Retina (tissue), 1 donor: ENCODE measurements around the gene PIP5K1B.
A peak's percentile ranks its signal among the peaks of the same experiment; 100 is the strongest.

Experiments
- DNase-seq: peaks from one replicate; pipeline ENCODE4 v3.0.0-alpha.2; 2016

Gene PIP5K1B

DNA sequence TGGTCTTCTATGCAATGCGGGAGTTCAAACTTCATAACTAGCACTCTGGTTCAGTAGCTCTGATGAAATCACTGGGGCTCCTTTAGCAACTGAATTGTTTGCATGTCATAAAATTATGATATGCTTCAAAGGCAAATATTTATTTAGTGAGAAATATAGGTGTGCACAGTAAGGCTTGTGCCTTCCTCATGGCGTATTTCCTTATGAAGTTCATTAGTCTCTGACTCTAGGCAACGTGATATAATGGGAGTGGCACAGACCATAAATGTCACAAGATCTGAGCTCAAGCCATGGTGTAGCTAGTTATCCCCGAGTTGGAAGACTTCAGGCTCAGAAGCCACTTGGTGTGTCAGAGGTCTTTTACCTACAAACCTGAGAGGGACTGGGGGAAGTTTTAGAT lies 35.5 kb downstream of the PIP5K1B start:
- no peak for DNase-seq

GRCh38 chr9:68741234-68741633 lies 36.2 kb downstream of the PIP5K1B start:
- no peak for DNase-seq

GRCh38 chr9:68741704-68742332 lies 36.8 kb downstream of the PIP5K1B start:
- DNase-seq, result no peak

- DNase-seq, result no peak
Observed at GRCh38 chr9:68742333-68742730, 37.3 kb downstream of the PIP5K1B start.

DNA sequence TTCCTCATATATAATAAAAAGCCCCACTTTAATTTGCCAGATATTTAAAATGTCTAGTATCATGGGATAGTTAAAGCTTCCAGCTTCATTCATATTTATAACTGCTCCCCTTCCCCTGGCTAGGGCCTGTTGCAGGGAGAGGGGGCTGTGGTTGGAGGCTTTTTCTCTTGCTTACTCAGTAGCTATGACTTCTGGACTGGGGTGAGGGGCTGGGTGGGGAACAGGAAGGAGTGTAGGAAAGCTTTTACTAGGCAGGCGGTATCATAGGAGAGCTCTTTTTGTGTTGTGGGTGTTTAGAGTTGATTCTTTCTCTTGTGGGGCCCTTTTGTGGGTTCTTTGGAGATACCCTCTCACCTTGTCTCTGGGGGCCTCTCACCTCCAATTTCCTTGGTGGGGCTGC lies 39.4 kb downstream of the PIP5K1B start:
- no peak for DNase-seq

DNA sequence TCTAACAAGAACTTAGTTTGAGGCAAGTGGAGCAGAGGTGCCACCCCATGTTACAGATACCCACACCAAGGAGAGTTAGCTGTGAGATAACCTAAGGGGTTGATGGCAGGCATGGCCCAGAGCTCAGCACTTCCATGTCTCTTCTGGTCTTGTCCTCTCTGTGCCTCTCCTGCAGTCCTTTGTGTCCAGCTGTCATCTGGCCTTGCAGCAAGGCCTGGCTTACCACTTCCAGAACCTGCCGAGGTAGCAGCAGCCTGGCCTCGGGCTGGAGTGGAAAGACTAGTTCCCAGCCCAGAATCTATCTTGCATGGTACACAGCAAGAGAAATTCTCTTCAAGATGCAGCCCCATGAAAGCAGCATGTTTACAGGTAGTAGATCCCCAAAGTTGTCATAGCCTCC lies 41.5 kb downstream of the PIP5K1B start:
- DNase-seq, result no peak

DNA sequence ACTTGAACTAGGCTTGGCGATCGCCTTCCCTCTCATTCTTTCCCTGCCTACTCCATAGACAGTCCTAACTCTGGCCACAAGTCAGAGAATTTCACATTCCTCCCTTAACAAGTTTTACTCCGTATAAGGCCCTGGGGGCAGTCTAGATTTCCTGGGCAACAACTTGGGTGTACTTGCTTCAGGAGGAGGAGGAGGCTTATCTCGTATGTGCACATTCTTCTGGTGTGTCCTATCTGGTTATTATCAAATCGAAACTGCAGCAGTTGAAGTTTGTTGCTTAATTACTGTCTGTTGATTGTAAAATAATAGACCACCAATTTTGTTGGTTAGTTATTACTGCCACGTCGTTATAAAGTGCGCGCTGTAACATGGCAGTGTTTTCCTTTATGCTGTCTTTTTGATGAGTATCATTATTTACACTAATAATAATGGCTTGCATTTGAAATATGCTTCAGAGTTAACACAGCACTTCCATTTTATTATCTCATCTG lies 42.0 kb downstream of the PIP5K1B start:
- no peak for DNase-seq

- no peak for DNase-seq
Observed at GRCh38 chr9:68749135-68749534, 44.1 kb downstream of the PIP5K1B start.

DNA sequence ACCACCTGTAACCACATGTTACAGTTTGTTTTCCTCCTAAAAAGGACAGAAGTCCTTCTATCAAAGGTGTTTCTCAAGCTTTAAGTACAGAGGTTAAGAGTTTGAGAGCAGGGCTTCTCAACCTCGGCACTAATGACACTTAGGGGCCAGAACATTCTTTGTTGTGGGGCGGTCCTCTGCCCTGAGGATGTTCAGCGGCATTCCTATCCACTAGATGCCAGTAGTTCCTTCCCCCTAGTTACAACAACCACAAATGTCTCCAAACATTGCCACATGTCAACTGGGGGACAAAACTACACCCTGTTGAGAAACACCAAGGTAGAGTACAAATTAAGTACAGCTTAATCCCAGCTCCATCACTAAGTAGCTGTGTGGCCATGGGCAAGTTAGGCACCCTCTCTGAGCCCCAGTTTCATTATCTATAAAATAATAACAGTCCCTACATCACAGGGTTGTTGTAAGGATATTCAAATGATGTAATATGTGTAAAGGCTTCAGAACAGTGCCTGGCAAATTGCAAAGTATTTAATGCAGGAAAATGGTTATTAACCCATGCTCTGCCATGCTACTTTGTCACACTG lies 44.6 kb downstream of the PIP5K1B start:
- no peak for DNase-seq

- DNase-seq, result no peak
Observed at GRCh38 chr9:68750255-68750654, 45.2 kb downstream of the PIP5K1B start.

DNA sequence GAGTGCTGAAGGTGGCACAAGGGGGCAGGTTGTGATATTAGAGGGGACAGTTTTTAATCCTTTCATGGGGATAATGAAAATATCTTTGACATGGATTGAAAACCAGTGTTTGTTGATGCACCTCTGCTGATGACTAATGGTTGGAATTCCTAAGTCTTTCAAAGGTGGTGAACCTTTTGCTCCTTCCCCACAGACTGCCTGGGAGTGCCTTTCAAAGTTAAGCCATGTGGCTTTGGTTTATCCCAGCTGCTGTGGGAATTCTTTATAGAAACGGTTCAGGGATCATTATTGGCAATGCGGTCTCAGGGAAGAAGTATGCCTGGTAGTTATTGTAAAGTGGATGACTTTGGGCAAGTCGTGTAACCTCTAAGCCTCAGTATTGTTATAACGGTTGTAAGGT lies 45.7 kb downstream of the PIP5K1B start:
- DNase-seq, result no peak

DNA sequence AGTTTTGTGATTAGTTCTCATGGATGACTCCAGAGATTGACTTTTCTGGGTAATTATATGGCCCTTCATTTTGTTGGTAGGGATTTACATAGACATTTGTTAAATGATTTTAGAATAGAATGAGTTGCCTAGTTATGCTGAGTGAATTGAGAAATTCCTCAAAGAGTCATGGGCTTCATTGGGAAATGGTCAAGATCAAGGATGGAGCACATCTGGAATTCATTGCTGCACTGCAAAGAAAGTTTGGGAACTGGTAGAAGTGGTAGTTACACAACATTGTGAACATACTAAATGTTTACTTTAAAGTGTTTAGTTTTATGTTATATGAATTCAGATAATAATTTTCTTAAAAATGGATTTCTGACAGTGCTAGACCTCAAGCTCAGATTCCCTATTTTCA lies 46.5 kb downstream of the PIP5K1B start:
- no peak for DNase-seq

DNA sequence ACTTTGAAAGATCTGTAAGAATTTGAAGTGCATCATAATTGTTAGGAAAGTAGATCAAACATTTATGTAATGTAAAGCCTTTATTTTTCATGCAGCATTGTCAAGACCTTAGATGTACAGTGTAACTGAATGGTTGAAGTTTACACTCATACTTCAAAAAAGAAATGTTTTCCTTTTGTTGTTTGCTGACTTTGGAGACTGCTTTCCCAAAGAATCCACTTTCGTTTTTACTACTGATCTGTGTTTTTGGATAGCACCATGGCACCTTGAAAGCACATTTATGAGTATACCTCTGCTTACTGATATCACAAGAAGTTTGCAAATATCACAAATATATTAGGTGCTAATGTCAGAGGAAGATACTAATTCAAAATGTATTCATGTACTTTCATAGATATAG lies 50.0 kb downstream of the PIP5K1B start:
- no peak for DNase-seq

DNA sequence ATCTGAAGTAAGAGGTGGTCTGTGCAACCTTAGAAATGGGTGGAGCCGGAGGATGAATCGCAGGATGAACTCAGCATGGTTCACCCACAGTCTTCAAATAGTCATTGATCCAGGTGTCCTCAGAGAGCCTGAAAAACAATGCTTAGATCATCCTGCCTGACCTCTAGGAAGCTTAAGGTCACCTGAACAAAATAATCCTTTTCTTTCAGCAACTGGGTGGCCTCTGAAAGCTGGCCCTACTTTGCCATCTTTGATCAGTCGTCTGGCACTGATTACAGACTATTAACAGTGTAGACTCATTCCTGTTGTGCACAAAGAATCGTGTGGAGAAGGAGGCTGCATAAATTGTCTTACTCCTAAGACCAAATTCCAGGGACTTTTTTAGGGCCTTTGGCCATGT lies 50.7 kb downstream of the PIP5K1B start:
- peak; percentile 53 for DNase-seq

DNA sequence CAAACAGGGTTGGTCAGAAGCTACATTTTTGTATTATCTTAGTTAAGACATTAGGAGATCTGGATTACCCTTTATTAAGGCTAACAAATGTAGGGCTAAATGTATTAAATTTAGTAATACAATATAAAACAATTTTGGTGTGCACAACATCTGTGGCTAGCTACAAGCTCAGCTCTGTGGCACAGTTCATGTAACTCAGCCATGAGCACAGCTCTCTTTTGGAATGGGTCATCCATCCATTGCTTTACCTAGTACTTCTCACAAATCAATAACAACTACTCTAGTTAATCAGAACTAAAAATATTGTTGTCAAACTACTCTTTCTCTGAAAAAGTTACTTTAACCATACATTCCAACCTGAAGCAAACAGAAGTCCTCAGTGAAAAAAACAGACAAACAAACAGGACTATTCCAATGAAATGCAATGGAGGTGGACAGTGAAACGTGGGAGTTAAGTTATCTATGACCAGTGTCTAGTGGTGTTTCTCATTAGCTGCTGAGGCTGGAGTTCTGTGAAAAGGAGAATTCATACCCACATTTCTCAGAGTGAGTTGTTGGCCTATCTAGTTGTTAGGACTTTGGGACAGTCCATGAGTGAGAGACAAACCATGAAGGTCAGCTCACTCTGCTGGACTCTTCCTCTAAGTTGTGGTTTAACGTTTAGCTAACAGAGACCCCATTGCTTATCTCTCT lies 55.1 kb downstream of the PIP5K1B start:
- DNase-seq, result no peak

DNA sequence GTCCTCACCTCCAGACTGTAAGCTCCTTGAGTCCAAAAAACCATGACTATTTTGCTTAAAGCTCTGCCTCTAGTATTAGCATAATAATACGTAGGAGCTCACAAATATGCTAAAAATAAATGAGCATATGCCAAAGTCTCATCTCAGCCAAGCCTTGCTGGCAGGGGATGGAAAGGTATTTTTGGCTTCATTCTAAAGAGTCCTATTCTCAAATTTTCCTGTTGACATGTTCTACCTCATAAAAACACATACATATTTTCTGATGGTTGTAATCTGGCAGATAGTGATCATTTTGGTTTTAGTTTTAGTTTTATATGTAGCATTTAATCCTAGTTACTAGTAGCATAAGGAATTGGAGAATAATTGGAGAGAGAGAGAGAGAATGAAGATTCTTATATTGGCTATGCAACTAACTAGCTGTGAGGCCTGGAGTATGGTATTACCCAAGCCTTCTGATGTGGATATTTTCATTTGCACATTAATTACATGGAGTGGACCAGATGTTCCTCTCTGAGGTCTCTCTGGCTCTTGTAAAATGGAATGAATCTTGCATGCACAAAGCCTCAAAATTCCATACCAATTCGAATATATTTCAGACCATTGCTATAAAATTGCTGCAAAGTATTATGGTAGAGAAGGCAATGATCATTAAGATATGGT lies 55.8 kb downstream of the PIP5K1B start:
- DNase-seq, result no peak

DNA sequence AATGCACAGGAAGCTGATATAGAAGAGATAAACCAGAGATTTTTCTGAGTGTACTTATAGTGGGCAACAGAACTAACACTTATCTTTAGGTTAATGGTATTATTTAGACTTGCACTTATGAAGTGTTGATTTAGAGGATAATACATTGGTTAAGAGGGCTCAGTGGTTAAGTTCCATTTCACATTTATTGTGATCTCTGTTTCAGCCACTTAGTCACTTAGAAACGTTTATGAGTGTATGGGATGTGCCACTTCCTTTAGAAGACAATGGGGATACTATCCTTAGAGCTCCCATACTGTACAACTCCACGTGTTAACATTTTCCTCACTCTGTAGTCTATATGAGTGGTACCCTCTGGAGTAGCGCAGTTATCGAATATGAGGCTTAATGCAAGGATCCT lies 57.5 kb downstream of the PIP5K1B start:
- no peak for DNase-seq

- no peak for DNase-seq
Observed at GRCh38 chr9:68763104-68763503, 58.1 kb downstream of the PIP5K1B start.

DNA sequence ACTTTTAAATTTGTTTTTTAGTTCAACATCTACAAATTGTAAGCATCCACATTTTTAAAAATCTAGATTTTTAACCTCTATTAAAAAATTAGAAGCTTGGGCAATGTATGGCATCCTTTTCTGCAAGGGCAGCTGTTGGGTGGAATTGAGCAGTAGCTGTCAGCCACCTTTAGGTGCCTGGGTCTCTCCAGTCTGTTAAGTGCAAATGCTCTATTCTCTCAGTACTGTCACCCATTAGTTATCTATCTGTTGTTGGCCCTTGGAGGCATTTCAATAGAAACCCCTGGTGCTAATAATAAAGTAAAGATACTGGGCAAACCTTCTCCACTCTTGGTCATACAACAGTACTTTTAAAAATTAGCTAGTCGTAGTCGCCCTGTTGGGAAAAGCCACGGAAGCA lies 63.6 kb downstream of the PIP5K1B start:
- no peak for DNase-seq

GRCh38 chr9:68769852-68770251 lies 64.8 kb downstream of the PIP5K1B start:
- no peak for DNase-seq

DNA sequence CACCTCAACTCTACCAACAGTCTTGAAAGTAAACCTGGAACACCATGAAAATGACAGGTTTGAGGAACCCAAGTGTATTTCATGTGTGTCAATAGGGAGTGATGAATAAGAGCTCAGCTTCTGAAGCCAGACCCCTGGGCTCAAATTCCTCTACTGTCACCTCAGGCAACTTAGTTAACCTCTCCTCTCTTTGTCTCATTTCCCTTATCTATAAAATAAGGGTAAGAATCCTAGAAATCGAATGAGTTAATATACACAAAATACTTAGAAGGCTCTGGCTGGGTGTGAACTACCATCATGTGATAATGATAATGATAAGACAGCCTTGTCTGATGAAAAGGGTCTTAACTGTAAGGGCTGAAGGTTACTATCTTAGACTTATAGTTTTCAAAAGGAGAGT lies 66.3 kb downstream of the PIP5K1B start:
- DNase-seq, result no peak

GRCh38 chr9:68775003-68775730 lies 70.1 kb downstream of the PIP5K1B start:
- DNase-seq, result no peak

GRCh38 chr9:68777070-68777763 lies 72.2 kb downstream of the PIP5K1B start:
- DNase-seq, result no peak
